K562 (cell line): ENCODE measurements around the gene ELOVL7. TPM values are rescaled to one million over a fixed set of nuclear protein-coding genes. Genes with fewer than 3 reads are reported as not detected.
A peak's percentile ranks its signal among the peaks of the same experiment; 100 is the strongest.
"Not testable (repeated sequence)": the region's sequence is repeated elsewhere in the genome, so short reads cannot be mapped to it uniquely, and the experiment has no call there.

Experiments used
- ATAC-seq: fragments of 200-7000 bp; cut with Tn5 transposase; 3 replicates; pipeline ENCODE4 v1.9.1; 2020; ENCODE audit warnings: moderate library complexity
- BruUV-seq: library from RNA; stranded (reverse); fragments of 400-500 nt; replicated peaks from 2 replicates; lab custom pipeline; 2021; lab: Mats Ljungman, UMichigan
- CTCF ChIA-PET: fragments of 300-600 bp; formaldehyde crosslinking; extraction: SDS; loops from one replicate; lab custom pipeline; 2021; ENCODE audit warnings: low intra/inter-chr PET ratio; lab: Yijun Ruan, JAX
- POLR2A ChIA-PET: fragments of 300-600, 350-650 bp; sonication (Branson Sonifier 250); formaldehyde crosslinking; extraction: SDS; loops from one replicate; lab custom pipeline; 2021; ENCODE audit warnings: antibody characterized with exemption, inconsistent platforms; lab: Yijun Ruan, JAX
- DNase-seq, 4 experiments: peaks; one replicate each; pipeline versions ENCODE4 v3.0.0 to v3.0.0-alpha.2; 2011 to 2018; ENCODE audit warnings: low spot score in 3 of 4, mixed read lengths in 3 of 4; ENCODE audit errors: extremely low read depth in 1 of 4
- FAIRE-seq: peaks from 2 replicates; lab custom pipeline; 2011; peaks lifted over from hg19 to GRCh38; lab: Jason Lieb, UNC
- H2AFZ ChIP-seq: 2 replicates; pipeline ENCODE4 v1.6.0; 2011; ENCODE audit warnings: low read depth, low read length, control low read depth, inconsistent platforms
- H3K27ac ChIP-seq: fragments of 200-600 bp; 3 replicates; pipeline ENCODE4 v1.8.0; 2011; ENCODE audit warnings: low read depth, mild to moderate bottlenecking, control low read depth, inconsistent platforms, low read length, moderate library complexity, mixed read lengths; ENCODE audit errors: extremely low read depth
- H3K27me3 ChIP-seq, 2 experiments: fragments of 300-600 bp in 1 of 2; 2 replicates in 1 of 2; 3 replicates in 1 of 2; pipeline versions ENCODE4 v1.6.0 to v1.8.0; 2011; ENCODE audit warnings: inconsistent platforms in 2 of 2, low read length in 2 of 2, mild to moderate bottlenecking in 1 of 2, mixed read lengths in 1 of 2, moderate library complexity in 1 of 2; ENCODE audit not compliant: control insufficient read depth in 2 of 2, insufficient read depth in 2 of 2
- H3K36me3 ChIP-seq: fragments of 300-600 bp; 3 replicates; pipeline ENCODE4 v1.8.0; 2011; ENCODE audit warnings: mild to moderate bottlenecking, low read length, inconsistent platforms; ENCODE audit not compliant: control insufficient read depth, insufficient read depth
- H3K4me1 ChIP-seq, 2 experiments: fragments of 200-600 bp in 1 of 2; replicated peaks in 1 of 2; 2 replicates in 1 of 2; 3 replicates in 1 of 2; pipeline versions ENCODE4 v1.5.1 to v1.8.0; 2011; ENCODE audit warnings: inconsistent platforms in 2 of 2, low read length in 2 of 2, mild to moderate bottlenecking in 1 of 2, mixed read lengths in 1 of 2, moderate library complexity in 1 of 2; ENCODE audit not compliant: control insufficient read depth in 2 of 2, insufficient read depth in 2 of 2
- H3K4me2 ChIP-seq: 2 replicates; pipeline ENCODE4 v1.6.1; 2011; ENCODE audit warnings: low read length, control low read depth, inconsistent platforms, mixed read lengths; ENCODE audit not compliant: insufficient read depth
- H3K4me3 ChIP-seq: fragments of 200-600 bp; sonication (generic), shearing (Covaris generic); 2 replicates; pipeline ENCODE4 v1.5.1; 2016; ENCODE audit warnings: control low read depth, inconsistent platforms
- H3K79me2 ChIP-seq: fragments of 200-600 bp; 3 replicates; pipeline ENCODE4 v1.8.0; 2011; ENCODE audit warnings: low read length, inconsistent platforms; ENCODE audit not compliant: control insufficient read depth, insufficient read depth
- H3K9ac ChIP-seq, 2 experiments: 2 replicates each; pipeline versions ENCODE4 v1.6.0 to v1.6.1; 2011; ENCODE audit warnings: low read depth in 2 of 2, low read length in 2 of 2, control low read depth in 1 of 2, inconsistent platforms in 1 of 2, mild to moderate bottlenecking in 1 of 2, mixed read lengths in 1 of 2; ENCODE audit not compliant: insufficient read depth in 1 of 2
- H3K9me1 ChIP-seq: one replicate; pipeline ENCODE4 v1.6.0; 2011; ENCODE audit warnings: inconsistent platforms, mild to moderate bottlenecking, low read length, moderate library complexity; ENCODE audit not compliant: control insufficient read depth, insufficient read depth
- H3K9me3 ChIP-seq: replicated peaks from 2 replicates; pipeline ENCODE4 v1.5.1; 2011; ENCODE audit warnings: low read depth, low read length, inconsistent platforms; ENCODE audit not compliant: control insufficient read depth, insufficient read depth
- H4K20me1 ChIP-seq: replicated peaks from 2 replicates; pipeline ENCODE4 v1.6.1; 2011; ENCODE audit warnings: low read length, inconsistent platforms, mixed read lengths; ENCODE audit not compliant: control insufficient read depth, insufficient read depth
- FOSL1 ChIP-seq: fragments of 200-800 bp; sonication (Bioruptor generic); conservative IDR thresholded peaks from 2 replicates; pipeline ENCODE4 v1.6.1; 2016; ENCODE audit warnings: missing genetic modification characterization, missing compliant biosample characterization
- WGBS: fragments of 100-300 bp; shearing (Covaris generic); methylation state at CpG from one replicate; pipeline ENCODE4 v1.1.6; 2016; ENCODE audit warnings: low coverage, mixed read lengths; ENCODE audit not compliant: insufficient coverage; ENCODE audit errors: missing lambda C conversion rate; 5-methylcytosine and 5-hydroxymethylcytosine counted together
- in situ Hi-C: fragments of 300-500 bp; cut with MboI; formaldehyde crosslinking; loops from 4 replicates; pipeline ENCODE4 v1.15.0; 2018; ENCODE audit warnings: inconsistent platforms, mixed read lengths
- intact Hi-C: fragments of 100-400 bp; cut with micrococcal nuclease; formaldehyde crosslinking; loops from 2 replicates; pipeline ENCODE4 v1.14.2; 2022
- polyA plus RNA-seq, 8 experiments: library from polyadenylated mRNA; depleted of rRNA in 4 of 8; stranded (reverse) in 5 of 8; unstranded in 3 of 8; fragments of >200 nt; fragmentation: Nextera tagmentation in 2 of 8; fragmentation: Illumina TruSeq in 1 of 8; extraction: Ambion mirVana in 2 of 8; extraction: Trizol in 1 of 8; gene quantifications; 2 replicates each; pipeline versions ENCODE4 v1.2.1 to v1.2.3, GENCODE V29; 2011 to 2014; ENCODE audit warnings: inconsistent platforms in 1 of 8, missing spikeins in 1 of 8
- total RNA-seq, 7 experiments: library from RNA; depleted of rRNA in 6 of 7; stranded (reverse); fragments of >200 nt in 6 of 7; fragmentation: Illumina TruSeq in 2 of 7; extraction: Trizol in 2 of 7; gene quantifications; 2 replicates each; pipeline versions ENCODE4 v1.2.1 to v1.2.3, GENCODE V29; 2011 to 2021; ENCODE audit warnings: low replicate concordance in 1 of 7
- TF ChIP-seq, protein P1 (sequence below): fragments of 200-800 bp; sonication (Bioruptor generic); IDR thresholded peaks from 2 replicates; pipeline ENCODE4 v1.6.1; 2017; ENCODE audit warnings: missing genetic modification characterization, missing compliant biosample characterization
- TF ChIP-seq, protein P2 (sequence below), 3 experiments: IDR thresholded peaks in 2 of 3; conservative IDR thresholded peaks in 1 of 3; 2 replicates each; pipeline ENCODE4 v1.5.1; 2011 to 2012; ENCODE audit warnings: low read length in 3 of 3, mild to moderate bottlenecking in 3 of 3, control low read depth in 2 of 3, improper control_type of control experiment in 1 of 3, inconsistent platforms in 1 of 3, low read depth in 1 of 3, mixed read lengths in 1 of 3, moderate library complexity in 1 of 3; ENCODE audit not compliant: insufficient read depth in 2 of 3

The ELOVL7 gene
- total and polyA plus RNA-seq, 9 of the 15 experiments (the other 6 are each of a cell fraction or from before 2014, with no cell fraction given), result 4.5 to 12.3 (median 6.9) TPM

DNA sequence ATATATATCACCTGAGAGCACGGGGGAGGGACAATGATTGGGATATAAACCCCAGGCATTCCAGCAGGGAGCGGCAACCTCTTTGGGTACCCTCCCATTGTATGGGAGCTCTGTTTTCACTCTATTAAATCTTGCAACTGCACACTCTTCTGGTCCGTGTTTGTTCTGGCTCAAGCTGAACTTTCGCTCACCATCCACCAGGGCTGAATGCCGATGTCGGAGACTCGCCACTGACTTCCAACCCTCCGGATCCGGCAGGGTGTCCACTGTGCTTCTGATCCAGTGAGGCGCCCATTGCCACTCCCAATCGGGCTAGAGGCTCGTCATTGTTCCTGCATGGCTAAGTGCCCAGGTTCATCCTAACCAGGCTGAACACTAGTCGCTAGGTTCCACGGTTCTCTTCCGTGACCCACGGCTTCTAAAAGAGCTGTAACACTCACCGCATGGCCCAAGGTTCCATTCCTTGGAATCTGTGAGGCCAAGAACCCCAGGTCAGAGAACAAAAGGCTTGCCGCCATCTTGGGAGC, 48.6 kb downstream of the ELOVL7 start:
- H3K4me3 ChIP-seq, H3K27me3 ChIP-seq, H3K9me3 ChIP-seq, in situ Hi-C loops, H3K4me2 ChIP-seq, H3K27ac ChIP-seq, H3K4me1 ChIP-seq, H3K79me2 ChIP-seq, H3K36me3 ChIP-seq, intact Hi-C loops, CTCF ChIA-PET, H3K9ac ChIP-seq, BruUV-seq, FAIRE-seq, DNase-seq, H4K20me1 ChIP-seq, H3K9me1 ChIP-seq: not testable (repeated sequence)
- POLR2A ChIA-PET, result interaction anchor here (0.5 to 1.1 kb wide), 3 partner anchors 11 to 18 kb away, joined by 3 read pairs; no protein-coding TSS in a partner anchor
- 0 out of 2 replicates have a peak, but pooled peaks have one; percentile 12 for TF ChIP-seq FOSL1 (tag)
- H2AFZ ChIP-seq, result peak overlapping the region; percentile 61; the same call in 1 of the 2 replicates
- WGBS, result 51% methylated on average over 18 of the region's 18 CpGs
- ATAC-seq, result peak; percentile 70

DNA sequence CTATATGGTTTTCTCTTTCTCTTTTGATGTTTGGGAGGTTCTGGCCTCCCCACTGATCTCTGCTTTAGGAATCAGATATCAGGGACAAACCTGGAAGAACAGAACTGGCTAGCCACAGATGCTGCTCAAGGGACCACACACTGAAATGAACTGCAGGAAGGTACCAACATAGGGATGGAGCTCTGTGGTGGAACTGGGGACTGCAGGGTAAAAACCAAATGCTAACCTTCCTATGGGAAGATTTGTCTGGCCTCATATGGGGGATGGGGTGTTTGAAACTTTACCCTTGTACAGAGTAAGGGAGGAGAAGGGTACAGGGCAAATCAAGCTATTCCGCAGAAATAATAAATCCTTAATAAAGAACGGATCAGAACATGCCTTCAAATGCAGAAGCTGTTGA, 49.4 kb downstream of the ELOVL7 start:
- Histone ChIP-seq H3K79me2 (no peaks in the 10 kb centered on the region), H2AFZ (peak overlapping the region; percentile 61; the same call in 1 of the 2 replicates), H3K9me3 (no peaks in the 10 kb centered on the region), H3K9ac (no peak overlapping the region), H3K4me2 (peak overlapping the region; percentile 33; the same call in 1 of the 2 replicates), H4K20me1 (no peaks in the 10 kb centered on the region), H3K9me1 (no peaks in the 10 kb centered on the region), H3K27me3 (no peaks in the 10 kb centered on the region), H3K4me3 (no peak overlapping the region), H3K36me3 (no peaks in the 10 kb centered on the region), H3K4me1 (peaks cover 0 to 6% of the 10 kb centered on the region in 2 experiments; a peak in 2 of 5 replicates), H3K27ac (no peak overlapping the region)
- no TSS peak for BruUV-seq
- intact Hi-C loops, result no loop called here
- no peak for FAIRE-seq
- ChIA-PET CTCF (no interaction called here), POLR2A (interaction anchor here (0.8 to 1.4 kb wide), 3 partner anchors 8 to 16 kb away, joined by 3 to 4 read pairs (median 3); no protein-coding TSS in a partner anchor)
- in situ Hi-C loops, result no loop called here
- TF ChIP-seq, protein P1, sequence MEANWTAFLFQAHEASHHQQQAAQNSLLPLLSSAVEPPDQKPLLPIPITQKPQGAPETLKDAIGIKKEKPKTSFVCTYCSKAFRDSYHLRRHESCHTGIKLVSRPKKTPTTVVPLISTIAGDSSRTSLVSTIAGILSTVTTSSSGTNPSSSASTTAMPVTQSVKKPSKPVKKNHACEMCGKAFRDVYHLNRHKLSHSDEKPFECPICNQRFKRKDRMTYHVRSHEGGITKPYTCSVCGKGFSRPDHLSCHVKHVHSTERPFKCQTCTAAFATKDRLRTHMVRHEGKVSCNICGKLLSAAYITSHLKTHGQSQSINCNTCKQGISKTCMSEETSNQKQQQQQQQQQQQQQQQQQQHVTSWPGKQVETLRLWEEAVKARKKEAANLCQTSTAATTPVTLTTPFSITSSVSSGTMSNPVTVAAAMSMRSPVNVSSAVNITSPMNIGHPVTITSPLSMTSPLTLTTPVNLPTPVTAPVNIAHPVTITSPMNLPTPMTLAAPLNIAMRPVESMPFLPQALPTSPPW (CRISPR knock-in tag), result no peak
- TF ChIP-seq, protein P2, sequence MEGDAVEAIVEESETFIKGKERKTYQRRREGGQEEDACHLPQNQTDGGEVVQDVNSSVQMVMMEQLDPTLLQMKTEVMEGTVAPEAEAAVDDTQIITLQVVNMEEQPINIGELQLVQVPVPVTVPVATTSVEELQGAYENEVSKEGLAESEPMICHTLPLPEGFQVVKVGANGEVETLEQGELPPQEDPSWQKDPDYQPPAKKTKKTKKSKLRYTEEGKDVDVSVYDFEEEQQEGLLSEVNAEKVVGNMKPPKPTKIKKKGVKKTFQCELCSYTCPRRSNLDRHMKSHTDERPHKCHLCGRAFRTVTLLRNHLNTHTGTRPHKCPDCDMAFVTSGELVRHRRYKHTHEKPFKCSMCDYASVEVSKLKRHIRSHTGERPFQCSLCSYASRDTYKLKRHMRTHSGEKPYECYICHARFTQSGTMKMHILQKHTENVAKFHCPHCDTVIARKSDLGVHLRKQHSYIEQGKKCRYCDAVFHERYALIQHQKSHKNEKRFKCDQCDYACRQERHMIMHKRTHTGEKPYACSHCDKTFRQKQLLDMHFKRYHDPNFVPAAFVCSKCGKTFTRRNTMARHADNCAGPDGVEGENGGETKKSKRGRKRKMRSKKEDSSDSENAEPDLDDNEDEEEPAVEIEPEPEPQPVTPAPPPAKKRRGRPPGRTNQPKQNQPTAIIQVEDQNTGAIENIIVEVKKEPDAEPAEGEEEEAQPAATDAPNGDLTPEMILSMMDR (IDR thresholded peaks at IDR 0.05 in 2 of 3, conservative IDR thresholded peaks at IDR 0.05 in 1 of 3; ENCODE audit: insufficient read depth in 2 of 3, low read depth in 1 of 3, low read length in 3 of 3), result 0 out of 6 replicates have a peak, but pooled peaks of 1 of the 3 experiments have one; percentile 13
- ATAC-seq, result peak; percentile 79
- DNase-seq, result peak in 3 of 4 experiments; percentile 11 to 20 (median 13)
- WGBS, result 35% methylated on average over 2 of the region's 2 CpGs
